Measurements from ENCODE around the gene B3GNT9.

B3GNT9 gene, protein sequence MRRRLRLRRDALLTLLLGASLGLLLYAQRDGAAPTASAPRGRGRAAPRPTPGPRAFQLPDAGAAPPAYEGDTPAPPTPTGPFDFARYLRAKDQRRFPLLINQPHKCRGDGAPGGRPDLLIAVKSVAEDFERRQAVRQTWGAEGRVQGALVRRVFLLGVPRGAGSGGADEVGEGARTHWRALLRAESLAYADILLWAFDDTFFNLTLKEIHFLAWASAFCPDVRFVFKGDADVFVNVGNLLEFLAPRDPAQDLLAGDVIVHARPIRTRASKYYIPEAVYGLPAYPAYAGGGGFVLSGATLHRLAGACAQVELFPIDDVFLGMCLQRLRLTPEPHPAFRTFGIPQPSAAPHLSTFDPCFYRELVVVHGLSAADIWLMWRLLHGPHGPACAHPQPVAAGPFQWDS

GRCh38 chr16:67150833-67151396 lies at the start of gene B3GNT9:
Gene B3GNT9, minus strand, starts transcription at chr16:67150998. Its CDS starts 513 bp downstream, at chr16:67150485.
- DNase-seq (ENCODE audit: low read depth) = no peak

DNA sequence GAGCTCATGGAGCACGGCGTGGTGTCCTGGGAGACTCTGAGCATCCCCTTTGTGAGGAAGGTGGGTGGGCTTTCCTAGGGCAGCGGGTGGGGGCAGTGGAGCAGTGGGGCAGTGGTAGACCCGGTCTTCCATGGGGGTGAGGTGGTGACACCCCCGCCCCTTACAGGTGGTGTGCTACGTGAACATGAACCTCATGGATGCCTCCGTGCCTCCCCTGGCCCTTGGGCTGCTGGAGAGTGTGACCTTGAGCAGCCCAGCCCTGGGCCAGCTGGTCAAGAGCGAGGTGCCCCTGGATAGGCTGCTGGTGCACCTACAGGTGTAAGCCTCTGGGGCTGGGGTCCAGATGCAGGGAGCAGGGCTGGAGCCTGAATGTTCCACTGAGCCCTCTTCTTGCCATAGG lies 49.7 kb upstream of the B3GNT9 start:
- no peak for DNase-seq (ENCODE audit: low read depth)

- no peak for DNase-seq (ENCODE audit: low read depth)
Observed at GRCh38 chr16:67199808-67200198, 49.0 kb upstream of the B3GNT9 start.

DNA sequence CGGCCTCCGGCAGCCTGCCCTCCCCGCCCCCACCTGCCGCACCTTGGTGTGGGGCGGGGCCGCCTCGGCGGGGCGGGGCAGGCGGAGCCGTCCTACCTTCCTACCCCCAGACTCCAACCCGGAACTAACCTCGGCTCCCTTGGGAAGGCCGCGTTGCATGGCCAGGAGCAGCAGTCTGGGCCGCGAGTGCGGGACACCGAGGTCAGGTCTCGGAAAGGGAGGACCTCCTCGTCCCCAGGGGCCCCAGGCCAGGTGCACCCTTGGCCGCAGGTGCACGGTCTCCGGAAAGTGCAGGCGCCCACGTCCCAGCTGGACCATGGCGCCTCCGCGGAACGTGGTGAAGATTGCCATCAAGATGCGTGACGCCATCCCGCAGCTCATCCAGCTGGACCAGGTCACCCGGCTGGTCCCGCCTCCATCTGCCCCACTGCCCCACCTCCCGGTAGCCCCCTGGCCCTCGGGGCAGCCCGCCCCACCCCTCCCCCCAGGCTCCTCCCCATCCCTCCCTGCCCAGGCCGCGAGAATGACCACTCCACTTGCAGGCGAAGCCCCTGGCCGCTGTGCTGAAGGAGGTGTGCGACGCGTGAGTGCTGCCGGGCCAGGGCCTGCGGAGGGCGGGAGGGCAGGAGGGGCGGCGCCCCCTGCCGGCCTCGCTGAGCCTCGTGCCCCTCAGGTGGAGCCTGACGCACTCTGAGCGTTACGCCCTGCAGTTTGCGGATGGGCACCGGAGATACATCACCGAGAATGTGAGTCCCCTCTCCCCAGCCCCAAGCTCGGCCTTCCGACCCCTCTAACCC lies 48.4 kb upstream of the B3GNT9 start, which contains the start of gene ELMO3:
ELMO3 (plus strand) TSS at position 121 of the 797 bp plus-strand sequence; CDS start at position 317, 196 bp downstream.
- no peak for DNase-seq (ENCODE audit: low read depth)

- DNase-seq (ENCODE audit: low read depth) = no peak
Observed at GRCh38 chr16:67198238-67198734, 47.5 kb upstream of the B3GNT9 start.

- DNase-seq (ENCODE audit: low read depth) = no peak
Observed at GRCh38 chr16:67197704-67198103, 46.9 kb upstream of the B3GNT9 start.

DNA sequence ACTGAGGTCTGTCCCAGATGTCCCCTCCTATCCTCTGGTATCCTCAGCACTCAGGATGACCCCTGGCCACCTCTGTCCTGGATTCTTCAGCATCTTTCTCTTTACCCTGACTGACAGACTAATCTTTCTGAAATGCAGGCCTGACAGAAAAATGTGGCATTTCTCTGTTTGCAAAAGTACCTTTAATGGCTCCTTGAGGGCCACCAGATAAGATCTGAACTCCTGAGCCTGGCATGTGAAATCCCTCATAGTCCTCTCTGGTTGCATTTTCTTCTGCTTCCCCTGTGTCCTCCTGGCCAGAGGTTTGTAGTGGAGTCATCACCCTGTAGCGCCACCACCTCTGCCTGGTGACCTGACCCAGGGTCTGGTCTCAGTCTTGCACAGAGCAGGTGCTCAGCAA lies 46.1 kb upstream of the B3GNT9 start:
- no peak for DNase-seq (ENCODE audit: low read depth)

DNA sequence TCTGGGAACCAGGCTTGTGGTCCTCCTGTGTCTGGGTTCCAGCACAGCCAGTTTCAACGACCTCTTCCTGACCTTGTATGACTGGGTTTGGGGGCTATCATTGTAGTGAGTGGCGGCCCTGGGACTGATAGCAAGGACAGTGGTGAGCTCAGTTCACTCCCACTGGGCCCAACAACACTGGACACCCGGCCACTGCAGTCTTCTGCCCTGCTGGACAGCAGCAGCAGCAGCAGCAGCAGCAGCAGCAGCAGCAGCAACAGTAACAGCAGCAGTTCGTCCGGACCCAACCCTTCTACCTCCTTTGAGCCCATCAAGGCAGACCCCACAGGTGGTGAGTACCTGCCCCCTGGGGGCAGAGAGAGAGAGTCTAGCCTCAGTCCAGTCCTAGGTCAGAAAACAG lies 44.9 kb upstream of the B3GNT9 start:
- DNase-seq (ENCODE audit: low read depth) = no peak

GRCh38 chr16:67194260-67194659 lies 43.5 kb upstream of the B3GNT9 start:
- no peak for DNase-seq (ENCODE audit: low read depth)

- DNase-seq (ENCODE audit: low read depth) = no peak
Observed at GRCh38 chr16:67193536-67193935, 42.7 kb upstream of the B3GNT9 start.

DNA sequence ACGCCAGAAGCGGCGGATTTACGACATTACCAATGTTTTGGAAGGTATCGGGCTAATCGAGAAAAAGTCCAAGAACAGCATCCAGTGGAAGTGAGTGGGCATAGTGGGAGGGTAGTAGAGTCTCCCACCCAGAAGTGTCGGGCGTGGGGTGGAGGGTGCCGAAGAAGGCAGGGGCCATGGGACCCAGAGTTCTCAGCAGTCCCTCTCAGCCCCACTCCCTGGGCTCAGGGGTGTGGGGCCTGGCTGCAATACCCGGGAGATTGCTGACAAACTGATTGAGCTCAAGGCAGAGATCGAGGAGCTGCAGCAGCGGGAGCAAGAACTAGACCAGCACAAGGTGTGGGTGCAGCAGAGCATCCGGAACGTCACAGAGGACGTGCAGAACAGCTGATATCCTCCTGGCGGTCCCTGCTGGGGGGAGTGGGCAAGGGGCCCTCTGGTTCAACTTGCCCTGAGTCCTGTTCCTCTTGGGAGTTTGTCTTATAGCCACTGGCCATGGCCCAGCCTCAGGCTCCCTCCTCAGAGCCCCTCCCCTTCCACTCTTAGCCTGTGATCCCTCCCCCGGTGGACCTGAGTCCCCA lies 42.1 kb upstream of the B3GNT9 start:
- DNase-seq (ENCODE audit: low read depth) = no peak

DNA sequence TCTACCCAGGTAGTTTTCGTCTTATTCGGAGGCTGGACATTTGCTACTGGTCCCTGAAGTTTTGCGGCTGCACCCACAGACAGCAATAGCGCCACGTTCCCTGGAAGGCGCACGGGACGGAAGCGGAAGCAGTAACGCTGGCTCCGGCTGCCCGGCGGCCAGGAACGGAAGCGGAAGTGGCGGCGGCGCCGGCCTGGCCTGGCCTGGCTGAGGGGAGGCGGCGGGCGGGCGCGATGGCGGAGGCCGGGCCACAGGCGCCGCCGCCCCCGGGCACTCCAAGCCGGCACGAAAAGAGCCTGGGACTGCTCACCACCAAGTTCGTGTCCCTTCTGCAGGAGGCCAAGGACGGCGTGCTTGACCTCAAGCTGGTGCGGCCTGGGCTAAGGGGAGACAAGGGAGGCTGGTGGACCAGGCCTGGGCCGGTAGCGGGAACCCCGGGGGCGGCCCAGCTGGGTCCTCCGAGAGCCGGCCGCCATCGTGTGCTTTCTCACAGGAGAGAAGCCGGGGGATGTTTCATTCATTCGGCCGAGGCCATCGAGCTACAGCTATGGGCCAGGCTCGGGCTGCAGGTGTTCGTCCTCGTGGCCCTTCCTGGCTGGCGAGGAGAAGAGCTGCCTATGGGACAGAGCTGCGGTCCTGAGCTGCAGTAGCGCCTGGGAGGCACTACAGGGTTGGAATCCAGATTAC lies 41.3 kb upstream of the B3GNT9 start, which contains the start of gene E2F4:
E2F4 (plus strand) TSS at position 161 of the 687 bp plus-strand sequence; CDS start at position 234, 73 bp downstream.
- DNase-seq (ENCODE audit: low read depth) = peak; percentile 82

DNA sequence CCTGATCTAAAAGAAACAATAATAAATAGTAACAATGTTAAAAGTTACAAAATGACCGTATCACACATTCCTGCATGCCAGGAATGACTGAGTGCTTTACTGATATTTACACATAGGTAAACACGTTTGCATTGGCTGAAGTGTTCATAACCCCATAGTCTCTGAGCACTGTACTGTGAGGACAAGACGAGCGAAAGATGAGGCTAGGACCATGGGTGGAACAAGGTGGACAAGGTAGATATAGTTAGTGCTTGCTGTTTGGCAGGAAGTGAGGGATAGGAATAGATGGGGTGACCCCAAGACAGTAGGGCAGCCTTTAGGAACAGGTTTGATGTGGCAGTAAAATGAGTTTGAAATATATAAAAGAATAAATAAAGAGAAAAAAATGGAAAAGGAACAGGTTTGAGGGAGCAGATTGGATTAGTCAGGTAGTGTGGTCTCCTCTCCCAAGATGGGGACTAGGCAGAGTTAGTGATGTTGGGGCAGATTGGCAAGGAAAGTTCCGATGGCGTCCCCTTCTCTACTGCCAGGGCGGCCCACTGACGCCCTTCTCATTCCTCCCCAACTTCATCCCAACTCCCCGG lies 40.7 kb upstream of the B3GNT9 start:
- no peak for DNase-seq (ENCODE audit: low read depth)

DNA sequence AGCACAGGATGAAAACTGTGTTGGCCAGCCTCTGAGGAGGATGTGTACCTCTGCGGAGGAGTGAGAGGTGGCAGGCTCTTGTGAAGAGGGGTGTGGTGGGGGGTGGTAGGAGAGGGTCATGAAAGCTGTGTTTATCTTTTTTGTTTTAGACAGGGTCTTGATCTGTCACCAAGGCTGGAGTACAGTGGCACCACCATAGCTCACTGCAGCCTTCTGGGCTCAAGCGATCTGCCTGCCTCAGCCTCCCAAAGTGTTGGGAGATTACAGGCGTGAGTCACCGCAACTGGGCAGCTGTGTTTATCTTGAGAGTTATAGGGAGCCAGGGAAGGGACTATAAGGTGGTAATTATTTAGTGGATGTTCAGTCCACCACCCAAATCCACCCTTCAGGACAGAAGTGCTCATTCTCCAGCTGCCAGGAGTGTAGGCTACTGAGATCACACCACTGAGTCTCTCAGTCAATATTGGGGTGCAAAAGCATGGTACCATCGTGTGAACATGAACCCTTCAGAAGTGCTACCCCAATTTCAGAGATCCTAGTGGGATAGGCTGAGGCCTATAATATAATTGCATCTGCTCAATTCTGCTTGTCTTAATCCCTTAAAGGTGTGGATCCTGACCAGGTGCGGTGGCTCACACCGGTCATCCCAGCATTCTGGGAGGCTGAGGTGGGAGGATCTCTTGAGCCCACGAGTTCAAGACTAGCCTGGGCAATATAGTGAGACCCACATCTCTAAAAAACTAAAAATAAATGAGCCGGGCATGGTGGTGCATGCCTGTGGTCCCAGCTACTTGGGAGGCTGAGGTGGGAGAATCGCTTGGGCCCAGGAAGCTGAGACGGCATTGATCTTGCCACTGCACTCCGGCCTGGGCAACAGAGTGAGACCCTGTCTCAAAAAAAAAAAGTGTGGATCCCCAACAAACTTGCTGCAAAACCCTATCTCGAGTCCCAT lies 39.9 kb upstream of the B3GNT9 start:
- DNase-seq (ENCODE audit: low read depth) = no peak

GRCh38 chr16:67190041-67190440 lies 39.2 kb upstream of the B3GNT9 start, which contains the start of gene EXOC3L1:
Gene EXOC3L1, minus strand, starts transcription at chr16:67190136. Its CDS starts 460 bp downstream, at chr16:67189676.
- no peak for DNase-seq (ENCODE audit: low read depth)

DNA sequence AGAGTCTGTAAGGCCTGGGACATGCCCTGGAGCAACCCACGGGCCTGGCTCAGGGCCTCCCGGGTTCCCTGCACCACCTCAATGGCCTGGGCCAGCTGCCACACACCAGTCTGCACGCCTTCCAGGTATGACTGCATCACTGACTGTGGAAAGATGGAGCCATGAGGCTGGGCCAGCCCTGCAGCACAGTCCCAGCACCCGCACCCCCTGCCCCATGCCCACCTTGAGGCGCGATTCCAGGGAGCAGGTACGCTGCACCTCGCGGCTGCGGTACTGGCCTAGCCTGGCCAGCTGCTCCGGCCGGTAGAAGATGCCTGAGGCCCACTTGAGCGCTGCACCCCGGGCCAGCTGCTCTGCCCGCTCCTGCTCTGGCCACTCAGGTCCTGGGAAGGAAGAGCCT lies 38.0 kb upstream of the B3GNT9 start:
- no peak for DNase-seq (ENCODE audit: low read depth)

- no peak for DNase-seq (ENCODE audit: low read depth)
Observed at GRCh38 chr16:67188323-67188722, 37.5 kb upstream of the B3GNT9 start.

GRCh38 chr16:67187175-67187890 lies 36.5 kb upstream of the B3GNT9 start:
- no peak for DNase-seq (ENCODE audit: low read depth)

DNA sequence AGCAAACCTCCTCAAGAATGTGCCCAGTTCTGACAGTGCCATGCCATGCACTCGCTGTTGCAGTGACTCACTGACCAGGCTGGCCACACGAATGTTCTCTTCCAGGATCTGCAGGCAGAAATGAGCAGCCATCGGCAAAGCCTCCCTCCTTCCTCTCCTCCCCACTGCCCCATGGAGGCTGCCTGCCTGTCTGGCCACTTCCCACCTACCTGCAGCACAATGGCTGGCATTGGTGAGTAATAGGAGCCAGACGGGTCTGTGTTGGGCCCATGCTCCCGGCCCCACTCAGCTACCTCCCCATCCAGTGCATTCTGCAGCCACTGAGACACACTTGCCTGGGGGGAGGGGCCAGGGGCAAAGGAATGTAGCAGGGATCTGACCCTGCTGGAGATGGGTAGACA lies 35.8 kb upstream of the B3GNT9 start:
- DNase-seq (ENCODE audit: low read depth) = peak; percentile 60

Data from HS-27A (cell line).